Tibial nerve (tissue), 3 donors: ENCODE measurements around the gene RPRD1B.

ENCODE experiments used
- CTCF ChIP-seq, 5 experiments: fragments of 200-600 bp in 3 of 5; fragments of 450-650 bp in 2 of 5; sonication (generic) in 3 of 5; IDR thresholded peaks; one replicate each; pipeline ENCODE4 v1.5.1; 2016 to 2019; ENCODE audit warnings: antibody characterized with exemption in 5 of 5, mild to moderate bottlenecking in 3 of 5, moderate library complexity in 2 of 5
- POLR2A ChIP-seq, 2 donors: fragments of 450-650 bp; IDR thresholded peaks; one replicate each; pipeline ENCODE4 v1.6.1; 2017; ENCODE audit warnings: antibody characterized with exemption in 2 of 2, mild to moderate bottlenecking in 2 of 2, moderate library complexity in 2 of 2

GRCh38 chr20:38033330-38034107 lies at the start of gene RPRD1B, which contains the start of gene TTI1:
- TF ChIP-seq CTCF (IDR thresholded peaks at IDR 0.05) (peak in 1 of 5 experiments; percentile 31), POLR2A (IDR thresholded peaks at IDR 0.05) (peak in 1 of 2 donors; percentile 72)
